WTC11 (cell line): ENCODE measurements around the gene ATG14. TPM values are rescaled to one million over a fixed set of nuclear protein-coding genes. Genes with fewer than 3 reads are reported as not detected.

Experiments
- total RNA-seq: library from RNA; stranded (reverse); gene quantifications from 3 replicates; pipeline ENCODE4 v1.2.3, GENCODE V29; 2021

ATG14 gene
- total RNA-seq, 1 experiment from 2014 or later = 10.4 TPM

Other genes with a start within 250 kb of the ATG14 start
- 130 to 141 TPM (median 132 TPM) in 3 replicates for gene DLGAP5, start 220.2 kb downstream of the ATG14 start, total RNA-seq
- 13.5 to 14.2 TPM (median 13.9 TPM) in 3 replicates for gene FBXO34, start 140.4 kb downstream of the ATG14 start, total RNA-seq
- not detected in 3 replicates for gene TBPL2, start 28.8 kb upstream of the ATG14 start, total RNA-seq
- gene KTN1, start 168.4 kb upstream of the ATG14 start, total RNA-seq = 122 to 125 TPM (median 123 TPM) in 3 replicates